HG03097 (cell line): Measurements from ENCODE around the gene PSPH.
"Not testable (repeated sequence)": the region's sequence is repeated elsewhere in the genome, so short reads cannot be mapped to it uniquely, and the experiment has no call there.

Source experiments
- ATAC-seq: cut with Tn5 transposase; IDR thresholded peaks from one replicate; pipeline ENCODE4 v1.9.1; 2021; ENCODE audit not compliant: unreplicated experiment, low FRiP score

PSPH gene

GRCh38 chr7:56051339-56052191 is at the start of gene PSPH, which contains the start of gene CCT6A:
PSPH (minus strand) TSS chr7:56051444; CDS start chr7:56021212, 30,232 bp downstream.
CCT6A (plus strand) TSS chr7:56051765; CDS start chr7:56051849, 84 bp downstream.
- ATAC-seq, result peak; percentile 96

DNA sequence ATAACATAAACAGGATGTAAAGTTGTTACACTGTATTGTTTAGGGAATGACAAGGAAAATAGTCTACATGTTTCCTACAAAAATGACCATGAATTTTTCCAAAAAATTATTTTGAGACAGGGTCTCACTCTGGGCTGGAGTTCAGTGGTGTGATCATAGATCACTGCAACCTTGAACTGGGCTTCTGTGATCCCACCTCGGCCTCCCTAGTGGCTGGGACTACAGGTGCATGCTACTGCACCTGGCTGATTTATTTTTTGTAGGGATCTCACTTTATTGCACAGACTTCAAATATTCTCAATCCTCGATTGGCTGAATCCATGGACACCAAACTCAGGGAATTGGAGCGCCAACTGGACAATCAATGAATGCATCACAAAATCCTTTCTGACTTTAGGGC is 48.4 kb upstream of the PSPH start:
- ATAC-seq, result no peak

DNA sequence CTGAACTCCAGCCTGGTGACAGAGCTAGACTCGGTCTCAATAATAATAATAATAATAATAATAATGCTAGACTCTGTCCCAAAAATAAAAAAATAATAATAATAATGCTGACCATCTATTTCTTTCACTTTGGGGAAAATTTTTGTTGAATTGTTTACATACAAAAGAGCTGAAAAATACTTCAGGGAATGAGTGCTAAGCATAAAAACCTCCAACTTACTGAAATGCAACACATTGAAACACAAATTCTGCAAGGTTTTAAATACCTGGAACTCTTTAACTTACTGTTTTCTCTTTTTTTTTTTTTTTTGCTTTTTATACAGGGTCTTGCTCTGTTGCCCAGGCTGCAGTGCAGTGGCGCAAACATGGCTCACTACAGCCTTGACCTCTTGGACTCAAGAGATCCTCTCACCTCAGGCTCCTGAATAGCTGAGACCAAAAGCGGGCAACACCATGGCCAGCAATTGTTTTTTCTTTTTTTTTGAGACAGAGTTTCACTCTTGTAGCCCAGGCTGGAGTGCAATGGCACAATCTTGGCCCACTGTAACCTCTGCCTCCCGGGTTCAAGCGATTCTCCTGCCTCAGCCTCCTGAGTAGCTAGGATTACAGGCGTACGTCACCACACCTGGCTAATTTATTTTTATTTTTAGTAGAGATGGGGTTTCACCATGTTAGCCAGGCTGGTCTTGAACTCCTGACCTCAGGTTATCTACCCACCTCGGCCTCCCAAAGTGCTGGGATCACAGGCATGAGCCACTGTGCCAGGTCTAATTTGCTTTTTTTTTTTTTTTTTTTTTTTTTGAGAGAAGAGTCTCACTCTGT is 47.2 kb upstream of the PSPH start:
- ATAC-seq, result not testable (repeated sequence)

DNA sequence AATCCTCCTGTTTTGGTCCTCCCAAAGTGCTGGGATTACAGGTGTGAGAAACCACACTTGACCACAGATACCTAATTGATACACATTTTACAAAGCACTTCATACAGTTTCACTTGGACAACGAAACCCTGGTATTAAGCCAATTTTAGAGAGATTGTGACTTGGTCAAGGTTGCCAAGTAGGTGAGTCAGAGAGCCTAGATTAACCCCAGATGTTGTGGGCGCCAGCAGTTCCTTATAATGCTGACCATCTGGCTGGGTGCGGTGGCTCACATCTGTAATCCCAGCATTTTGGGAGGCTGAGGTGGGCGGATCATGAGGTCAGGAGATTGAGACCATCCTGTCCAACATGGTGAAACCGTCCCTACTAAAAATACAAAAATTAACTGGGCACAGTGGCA is 46.5 kb upstream of the PSPH start:
- no peak for ATAC-seq

DNA sequence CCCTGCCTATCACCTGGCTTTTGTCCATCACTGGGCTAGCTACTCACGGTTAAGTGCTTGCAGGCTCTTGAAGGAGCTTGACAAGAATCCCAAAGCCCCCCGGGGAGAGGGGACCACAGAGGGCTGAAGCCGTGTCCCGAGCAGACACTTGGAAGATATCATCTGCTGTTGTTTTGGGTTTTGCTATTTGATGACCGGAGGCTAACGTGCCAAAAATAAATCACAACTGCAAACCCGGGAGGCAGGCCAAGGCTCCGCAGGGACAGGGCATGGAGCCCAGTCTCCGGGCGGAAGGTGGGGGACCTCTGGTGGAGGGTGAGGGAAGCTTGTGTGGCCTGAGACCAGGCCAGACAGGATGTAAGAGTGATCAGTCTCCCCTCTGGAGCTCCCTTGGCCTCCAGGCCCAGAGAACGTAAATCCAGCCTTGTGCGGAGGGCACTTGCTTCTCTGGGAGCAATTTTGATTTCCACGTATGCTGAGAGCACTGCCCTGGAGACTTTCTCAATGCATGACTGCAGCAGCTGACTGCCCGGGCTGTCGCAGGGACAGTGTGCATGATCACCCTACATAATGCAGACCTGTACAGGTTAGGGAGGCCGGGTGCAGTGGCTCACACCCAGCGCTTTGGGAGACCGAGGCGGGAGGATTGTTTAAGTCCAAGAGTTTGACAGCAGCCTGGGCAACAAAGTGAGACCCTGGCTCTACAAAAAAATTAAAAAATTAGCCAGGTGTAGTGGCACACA is 41.7 kb upstream of the PSPH start, which contains the start of gene PHKG1:
Gene PHKG1, minus strand, starts transcription at position 164 of the 743 bp plus-strand sequence. CDS start 4,011 bp downstream, outside the sequence.
- no peak for ATAC-seq

GRCh38 chr7:56092388-56092787 is 41.1 kb upstream of the PSPH start:
- not testable (repeated sequence) for ATAC-seq

DNA sequence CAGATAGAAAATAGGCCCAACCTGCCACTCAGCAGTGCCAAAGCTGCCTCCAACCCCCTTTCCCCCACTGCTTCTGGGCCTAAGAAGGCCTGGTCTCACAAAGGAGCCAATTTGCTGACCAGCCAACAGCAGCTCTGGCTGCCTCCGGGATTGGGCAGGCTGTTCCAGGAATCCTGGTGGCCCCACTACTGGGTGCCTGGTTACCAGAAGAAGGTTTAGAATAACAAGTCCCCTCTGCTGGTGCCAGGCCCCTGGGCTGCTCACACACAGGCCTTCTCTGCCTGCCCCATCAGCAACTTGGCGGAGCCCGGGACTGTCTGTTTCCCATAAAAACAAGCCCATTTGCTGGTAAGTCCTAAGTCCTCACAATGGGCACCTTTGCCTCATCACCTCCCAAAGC is 40.3 kb upstream of the PSPH start:
- no peak for ATAC-seq

DNA sequence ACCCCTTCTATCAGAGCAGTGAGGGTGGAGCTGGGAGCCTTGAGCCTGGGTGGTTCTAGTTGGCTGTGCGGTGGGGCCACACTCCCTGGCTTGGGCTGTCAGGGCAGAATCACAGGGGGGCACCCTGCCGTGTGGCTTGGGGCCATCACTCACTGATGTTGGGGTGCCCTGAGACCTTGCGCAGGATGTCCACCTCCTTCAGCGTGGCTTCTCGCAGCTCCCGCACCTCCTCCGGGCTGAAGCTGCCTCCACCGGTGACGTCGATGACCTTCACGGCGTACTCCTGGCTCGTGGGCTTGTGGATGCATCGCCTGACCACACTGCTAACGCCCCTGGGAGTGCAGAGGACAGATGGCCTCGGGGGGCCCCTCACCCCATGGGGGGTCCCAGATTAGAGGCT is 36.2 kb upstream of the PSPH start:
- ATAC-seq, result no peak

DNA sequence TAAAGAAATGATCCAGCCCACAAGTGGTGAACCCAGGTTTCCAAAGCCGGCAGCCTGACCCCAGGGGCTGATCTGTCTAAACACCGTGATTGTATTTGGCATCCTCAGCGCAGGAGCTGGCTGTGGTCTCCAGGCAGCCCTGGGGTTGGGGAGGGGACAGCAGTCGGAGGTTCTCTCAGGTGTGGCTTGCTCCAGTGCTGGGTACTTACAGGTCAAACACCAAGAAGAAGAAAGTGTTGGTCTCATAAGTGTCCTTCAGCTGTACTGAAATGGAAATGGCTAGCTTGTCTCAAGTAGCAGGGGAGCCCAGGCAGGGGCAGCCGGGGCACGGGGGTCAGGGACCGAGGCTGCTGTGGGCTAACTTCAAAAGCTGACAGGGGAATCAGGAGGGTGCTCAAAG is 35.5 kb upstream of the PSPH start:
- no peak for ATAC-seq

- no peak for ATAC-seq
Observed at GRCh38 chr7:56083150-56083785, 32.0 kb upstream of the PSPH start.

DNA sequence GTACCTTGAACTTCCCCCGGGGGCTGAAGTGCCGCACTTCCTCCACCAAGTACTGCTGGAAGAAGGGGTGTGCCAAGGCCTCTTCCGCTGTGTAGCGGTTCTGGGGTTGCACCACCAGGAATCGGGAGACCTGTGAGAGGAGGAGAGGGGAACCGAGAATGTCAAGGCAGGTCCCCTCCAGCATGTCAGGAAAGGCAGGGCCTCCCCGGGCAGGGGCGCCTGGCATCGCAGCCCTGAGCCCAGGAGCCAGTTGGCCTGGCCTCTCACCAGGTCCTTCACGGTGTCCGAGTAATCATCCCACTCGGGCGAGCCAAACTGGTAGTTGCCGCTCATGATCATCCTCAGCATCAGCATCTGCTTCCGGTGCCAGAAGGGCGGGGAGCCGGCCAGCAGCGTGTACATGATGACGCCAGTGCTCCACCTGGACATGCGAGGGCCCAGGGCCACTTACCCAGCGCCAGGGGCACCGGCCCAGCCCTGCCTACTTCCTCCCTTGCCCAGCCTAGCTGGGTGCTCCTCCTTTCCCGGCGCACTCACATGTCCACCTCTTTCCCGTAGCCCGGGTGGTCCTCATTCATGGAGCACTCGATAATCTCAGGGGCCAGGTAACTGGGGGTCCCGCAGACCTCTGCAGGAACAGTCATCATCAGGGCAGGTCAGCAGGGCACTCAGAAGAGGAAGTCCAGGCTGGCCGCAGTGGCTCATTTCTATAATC is 30.5 kb upstream of the PSPH start:
- ATAC-seq, result no peak

DNA sequence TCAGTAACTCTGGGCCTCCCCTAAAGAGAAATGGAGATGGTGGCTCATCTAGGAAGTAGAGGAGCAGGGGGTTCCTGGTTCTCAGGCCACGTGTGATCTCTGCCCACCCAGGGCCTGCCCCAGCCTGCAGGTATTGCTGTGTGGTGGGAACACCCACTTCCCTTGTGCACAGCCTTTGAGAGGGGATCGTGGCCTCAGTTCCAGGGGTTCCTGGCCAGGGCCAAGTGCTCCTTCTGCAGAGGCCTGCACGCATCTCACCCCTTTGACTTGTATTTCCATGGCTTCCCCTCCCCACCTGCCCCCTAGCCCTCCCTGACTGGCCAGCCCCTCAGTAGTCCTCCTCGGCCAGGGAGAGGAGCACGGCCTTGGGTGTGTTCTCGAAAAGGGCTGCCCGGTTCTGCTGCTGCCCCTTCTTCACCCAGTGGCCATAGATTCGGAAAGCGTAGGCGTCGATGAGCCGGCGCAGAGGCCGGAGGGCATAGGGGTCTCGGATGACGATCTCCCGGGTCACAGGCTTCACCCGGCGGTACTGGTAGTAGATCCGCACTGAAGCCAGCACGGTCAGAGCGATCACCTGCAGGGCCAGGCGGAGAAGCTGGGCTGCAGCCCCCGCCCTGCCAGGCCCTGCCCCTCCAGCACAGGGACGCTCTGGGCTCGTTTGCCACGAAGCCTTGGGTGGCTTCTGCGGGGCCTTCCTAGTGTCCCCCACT is 29.6 kb upstream of the PSPH start:
- not testable (repeated sequence) for ATAC-seq

- no peak for ATAC-seq
Observed at GRCh38 chr7:56079450-56080185, 28.4 kb upstream of the PSPH start.

DNA sequence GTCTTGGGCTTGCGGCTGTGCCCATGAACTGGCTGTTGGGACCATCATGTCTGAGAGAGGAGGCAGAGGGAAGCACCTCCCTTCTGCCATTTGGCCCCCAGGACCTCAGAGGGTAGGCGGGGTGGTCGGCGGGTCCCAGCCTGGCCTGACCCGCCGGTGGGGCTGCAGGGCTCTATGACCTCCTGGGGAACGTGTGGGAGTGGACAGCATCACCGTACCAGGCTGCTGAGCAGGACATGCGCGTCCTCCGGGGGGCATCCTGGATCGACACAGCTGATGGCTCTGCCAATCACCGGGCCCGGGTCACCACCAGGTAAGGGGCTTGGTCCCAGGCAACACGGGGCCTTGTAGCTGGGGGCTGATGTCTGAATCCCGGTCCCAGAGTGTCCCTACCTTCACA is 27.0 kb upstream of the PSPH start:
- no peak for ATAC-seq

DNA sequence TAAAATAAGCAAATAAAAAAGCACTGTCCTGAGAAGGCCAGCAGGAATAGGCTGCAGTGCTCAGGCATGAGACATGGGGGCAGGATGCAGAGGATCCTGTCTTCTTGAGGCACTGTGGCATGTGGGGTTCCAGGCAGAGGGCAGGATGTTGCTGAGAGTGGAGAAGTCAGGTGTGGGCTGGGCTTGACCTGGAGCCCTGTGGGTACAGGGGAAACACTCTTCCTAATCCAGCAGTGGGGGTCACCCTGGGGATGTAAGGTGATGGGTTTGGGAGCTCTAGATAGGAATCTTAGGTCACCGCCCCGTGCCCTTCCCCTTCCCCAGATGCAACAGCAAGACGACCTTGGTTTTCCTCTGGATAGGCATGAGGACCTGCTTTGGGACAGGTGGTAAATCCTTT is 26.4 kb upstream of the PSPH start:
- ATAC-seq, result no peak

DNA sequence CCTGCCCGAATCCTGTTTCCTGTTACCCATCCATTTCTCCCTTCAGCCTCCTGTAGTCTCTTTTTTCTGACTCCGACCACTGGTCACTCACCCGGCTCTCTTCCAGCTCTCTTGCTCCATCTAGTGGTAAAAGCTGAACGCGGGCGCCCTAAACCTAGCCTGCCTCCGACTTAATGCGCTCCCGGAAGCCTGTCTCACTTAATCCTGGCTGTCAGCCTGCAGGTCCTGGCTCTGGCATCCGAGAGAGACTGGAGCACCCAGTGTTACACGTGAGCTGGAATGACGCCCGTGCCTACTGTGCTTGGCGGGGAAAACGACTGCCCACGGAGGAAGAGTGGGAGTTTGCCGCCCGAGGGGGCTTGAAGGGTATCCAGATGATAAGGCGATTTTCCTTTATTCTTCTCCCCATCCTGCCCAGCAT is 23.1 kb upstream of the PSPH start:
- peak; percentile 90 for ATAC-seq

- not testable (repeated sequence) for ATAC-seq
Observed at GRCh38 chr7:56066376-56066775, 15.1 kb upstream of the PSPH start.

- peak; percentile 87 for ATAC-seq
Observed at GRCh38 chr7:56063882-56064625, 12.8 kb upstream of the PSPH start, which contains the start of gene SUMF2. SUMF2 (plus strand) TSS chr7:56064286; CDS start chr7:56064312, 26 bp downstream.
